ENCODE data around the gene GRB10.
"Not testable (repeated sequence)": the region's sequence is repeated elsewhere in the genome, so short reads cannot be mapped to it uniquely, and the experiment has no call there.

GRB10 gene

DNA sequence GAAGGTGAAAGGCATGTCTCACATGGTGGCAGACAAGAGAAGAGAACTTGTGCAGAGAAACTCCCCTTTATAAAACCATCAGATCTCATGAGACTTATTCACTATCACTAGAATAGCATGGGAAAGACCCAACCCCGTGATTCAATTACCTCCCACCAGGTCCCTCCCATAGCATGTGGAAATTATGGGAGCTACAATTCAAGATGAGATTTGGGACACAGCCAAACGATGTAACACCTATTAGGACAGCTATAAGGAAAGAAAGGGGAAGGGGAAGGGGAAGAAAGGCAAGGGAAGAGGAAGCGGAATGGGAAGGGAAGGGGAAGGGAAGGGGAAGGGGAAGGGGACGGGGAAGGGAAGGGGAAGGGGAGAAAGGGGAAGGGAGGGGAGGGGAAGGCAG lies 9.6 kb downstream of the GRB10 start:
- not testable (repeated sequence) for H3K18ac ChIP-seq (ENCODE audit: low read depth in 1 of 2, low read length in 2 of 2); H3K4me2 ChIP-seq (ENCODE audit: low read length, poor library complexity, severe bottlenecking); H3K4me3 ChIP-seq (ENCODE audit: insufficient read depth in 1 of 2, low read depth in 1 of 2, low read length in 2 of 2); H4K8ac ChIP-seq (ENCODE audit: low read length); H3K14ac ChIP-seq (ENCODE audit: low read length in 2 of 2); H3K27me3 ChIP-seq (ENCODE audit: control insufficient read depth in 1 of 2, insufficient read depth in 1 of 2, low read length in 2 of 2); H2AK5ac ChIP-seq (ENCODE audit: low read length, severe bottlenecking); H2BK15ac ChIP-seq (ENCODE audit: low read depth, poor library complexity, severe bottlenecking); H2BK5ac ChIP-seq (ENCODE audit: low read depth, low read length, poor library complexity, severe bottlenecking); H3K27ac ChIP-seq (ENCODE audit: low read length, poor library complexity, severe bottlenecking); H3K36me3 ChIP-seq (ENCODE audit: control insufficient read depth in 1 of 2, insufficient read depth in 2 of 2, low read depth in 1 of 2, low read length in 2 of 2); DNase-seq; H3K9ac ChIP-seq (ENCODE audit: low read length); H2BK12ac ChIP-seq (ENCODE audit: low read length in 2 of 2); H3K4ac ChIP-seq (ENCODE audit: low read depth in 1 of 2, low read length in 2 of 2); H4K91ac ChIP-seq (ENCODE audit: low read length); H2BK120ac ChIP-seq (ENCODE audit: low read depth, low read length); H3K23ac ChIP-seq (ENCODE audit: low read length in 2 of 2); H2AFZ ChIP-seq (ENCODE audit: low read depth, low read length); H3K9me3 ChIP-seq (ENCODE audit: control insufficient read depth, low read length)
- peaks cover 14% of the 10 kb centered on the region for H3K4me1 ChIP-seq (ENCODE audit: control insufficient read depth, insufficient read depth, low read depth, low read length)
- H3K79me1 ChIP-seq (replicated peaks; ENCODE audit: low read length, poor library complexity, severe bottlenecking) = peaks cover 39% of the 10 kb centered on the region
- 100% methylated on average over 2 of the region's 4 CpGs for WGBS

DNA sequence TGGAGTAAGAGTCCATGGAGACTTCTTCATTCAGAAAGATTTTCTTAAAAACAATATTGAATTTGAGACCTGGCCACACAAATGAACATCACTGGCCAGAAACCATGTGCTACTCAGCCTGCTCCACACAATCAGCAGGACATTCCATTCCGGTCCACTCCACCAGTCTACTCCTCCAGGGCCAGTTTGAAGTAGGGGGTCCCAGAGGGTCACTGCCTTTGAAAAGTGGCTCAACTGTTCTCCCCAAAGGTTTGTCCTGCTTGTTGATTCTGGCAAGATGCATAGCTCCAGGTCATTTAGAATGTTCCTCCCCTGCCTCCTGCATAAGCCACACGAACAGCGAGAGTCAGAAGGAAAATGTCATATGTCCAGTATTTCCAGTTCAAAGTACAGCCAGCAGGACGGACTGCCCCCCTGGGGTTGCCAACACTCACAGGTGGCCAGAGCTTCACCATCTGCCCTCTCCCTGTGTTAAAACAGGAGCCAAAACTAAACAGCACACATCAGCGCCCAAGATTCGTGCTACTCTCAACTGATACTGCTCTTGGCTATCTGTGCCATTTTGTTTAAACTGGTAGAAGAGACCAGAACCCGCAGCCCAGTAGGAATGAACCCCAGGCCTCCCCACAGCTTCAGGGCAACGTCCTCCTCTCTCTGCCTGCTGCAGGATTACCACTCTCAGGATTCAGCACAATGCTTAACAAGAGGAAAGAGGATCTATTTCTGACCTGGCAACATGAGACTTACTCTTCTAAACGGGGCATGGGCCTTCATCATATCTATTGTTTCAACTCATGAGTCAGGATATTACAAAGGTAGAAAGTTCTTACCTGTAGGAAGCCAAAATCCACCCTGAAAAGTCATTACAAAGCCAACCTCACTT lies 11.3 kb downstream of the GRB10 start:
- Histone ChIP-seq H3K18ac (ENCODE audit: low read depth in 1 of 2, low read length in 2 of 2) (no peak overlapping the region), H3K4me3 (ENCODE audit: insufficient read depth in 1 of 2, low read depth in 1 of 2, low read length in 2 of 2) (no peak overlapping the region), H3K4ac (ENCODE audit: low read depth in 1 of 2, low read length in 2 of 2) (no peak overlapping the region), H3K4me2 (ENCODE audit: low read length, poor library complexity, severe bottlenecking) (no peak overlapping the region), H2AFZ (ENCODE audit: low read depth, low read length) (no peak overlapping the region), H2AK5ac (ENCODE audit: low read length, severe bottlenecking) (no peak overlapping the region), H2BK12ac (ENCODE audit: low read length in 2 of 2) (no peak overlapping the region), H3K79me1 (replicated peaks; ENCODE audit: low read length, poor library complexity, severe bottlenecking) (peaks cover 48% of the 10 kb centered on the region), H3K36me3 (ENCODE audit: control insufficient read depth in 1 of 2, insufficient read depth in 2 of 2, low read depth in 1 of 2, low read length in 2 of 2) (peaks cover 4 to 11% of the 10 kb centered on the region in 2 experiments), H2BK15ac (ENCODE audit: low read depth, poor library complexity, severe bottlenecking) (no peak overlapping the region), H4K8ac (ENCODE audit: low read length) (no peak overlapping the region), H2BK120ac (ENCODE audit: low read depth, low read length) (no peak overlapping the region), H3K9me3 (ENCODE audit: control insufficient read depth, low read length) (no peaks in the 10 kb centered on the region), H4K91ac (ENCODE audit: low read length) (no peak overlapping the region), H3K9ac (ENCODE audit: low read length) (no peak overlapping the region), H3K27me3 (ENCODE audit: control insufficient read depth in 1 of 2, insufficient read depth in 1 of 2, low read length in 2 of 2) (no peaks in the 10 kb centered on the region), H3K23ac (ENCODE audit: low read length in 2 of 2) (no peak overlapping the region), H2BK5ac (ENCODE audit: low read depth, low read length, poor library complexity, severe bottlenecking) (no peak overlapping the region), H3K4me1 (ENCODE audit: control insufficient read depth, insufficient read depth, low read depth, low read length) (peaks cover 23% of the 10 kb centered on the region), H3K27ac (ENCODE audit: low read length, poor library complexity, severe bottlenecking) (no peak overlapping the region), H3K14ac (ENCODE audit: low read length in 2 of 2) (no peak overlapping the region)
- DNase-seq = no peak
- WGBS = 94% methylated on average over 9 of the region's 9 CpGs

DNA sequence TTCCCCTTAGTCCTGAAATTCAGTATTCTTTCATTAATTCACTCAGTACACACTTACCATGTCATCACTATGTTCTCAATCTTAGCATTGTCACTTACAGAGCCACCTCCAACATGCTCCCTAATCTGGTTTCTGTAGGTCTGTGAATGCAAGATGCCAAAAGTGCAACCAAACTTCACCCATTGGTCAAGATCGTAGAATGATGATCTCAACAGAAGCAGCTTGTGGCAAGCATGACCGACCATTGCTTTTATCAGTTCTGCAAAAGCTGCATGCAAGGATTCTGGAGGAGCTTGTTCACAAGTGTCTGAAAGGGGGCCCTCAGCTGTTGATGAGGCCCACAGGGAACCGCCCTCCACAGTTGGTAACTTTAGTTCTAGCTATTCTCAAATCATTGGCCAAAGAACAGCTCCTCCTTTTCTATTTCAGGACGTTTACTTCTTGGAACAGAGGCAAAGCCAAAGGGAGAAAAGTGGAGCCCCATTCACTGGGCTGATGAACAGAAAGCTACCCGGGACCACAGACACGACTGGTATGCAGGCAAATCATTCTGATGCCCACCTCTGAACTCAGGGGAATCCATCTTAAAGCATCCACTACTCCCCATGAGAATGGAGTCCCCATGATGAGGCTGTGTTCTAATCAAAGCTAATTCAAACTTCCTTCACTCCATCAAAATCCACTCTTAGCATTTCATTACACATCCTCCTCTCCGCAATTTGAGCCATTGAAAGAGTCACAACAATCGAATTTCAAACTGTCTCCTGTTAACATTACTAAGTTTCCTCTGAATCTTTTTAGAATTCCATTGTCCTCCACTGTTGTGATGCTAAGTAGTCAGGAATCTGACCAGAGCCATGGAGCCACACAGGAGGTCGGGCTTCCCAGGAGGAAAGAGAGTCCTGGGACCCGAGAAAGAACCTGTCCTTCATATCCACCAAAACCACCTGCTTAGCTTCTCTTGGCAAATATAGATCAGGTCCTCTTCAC lies 13.9 kb downstream of the GRB10 start:
- peaks cover 4 to 7% of the 10 kb centered on the region in 2 experiments for H3K36me3 ChIP-seq (ENCODE audit: control insufficient read depth in 1 of 2, insufficient read depth in 2 of 2, low read depth in 1 of 2, low read length in 2 of 2)
- H3K4me2 ChIP-seq (ENCODE audit: low read length, poor library complexity, severe bottlenecking) = no peak overlapping the region
- H4K91ac ChIP-seq (ENCODE audit: low read length) = no peak overlapping the region
- H3K9ac ChIP-seq (ENCODE audit: low read length) = no peak overlapping the region
- H3K9me3 ChIP-seq (ENCODE audit: control insufficient read depth, low read length) = no peaks in the 10 kb centered on the region
- H3K27me3 ChIP-seq (ENCODE audit: control insufficient read depth in 1 of 2, insufficient read depth in 1 of 2, low read length in 2 of 2) = no peaks in the 10 kb centered on the region
- H3K23ac ChIP-seq (ENCODE audit: low read length in 2 of 2) = no peak overlapping the region
- H4K8ac ChIP-seq (ENCODE audit: low read length) = no peak overlapping the region
- peaks cover 17% of the 10 kb centered on the region for H3K4me1 ChIP-seq (ENCODE audit: control insufficient read depth, insufficient read depth, low read depth, low read length)
- H3K79me1 ChIP-seq (replicated peaks; ENCODE audit: low read length, poor library complexity, severe bottlenecking) = peaks cover 40% of the 10 kb centered on the region
- no peak overlapping the region for H3K4me3 ChIP-seq (ENCODE audit: insufficient read depth in 1 of 2, low read depth in 1 of 2, low read length in 2 of 2)
- no peak overlapping the region for H2AK5ac ChIP-seq (ENCODE audit: low read length, severe bottlenecking)
- no peak overlapping the region for H3K18ac ChIP-seq (ENCODE audit: low read depth in 1 of 2, low read length in 2 of 2)
- 81% methylated on average over 10 of the region's 10 CpGs for WGBS
- H3K27ac ChIP-seq (ENCODE audit: low read length, poor library complexity, severe bottlenecking) = no peak overlapping the region
- no peak overlapping the region for H2BK5ac ChIP-seq (ENCODE audit: low read depth, low read length, poor library complexity, severe bottlenecking)
- no peak overlapping the region for H2BK120ac ChIP-seq (ENCODE audit: low read depth, low read length)
- no peak overlapping the region for H2BK15ac ChIP-seq (ENCODE audit: low read depth, poor library complexity, severe bottlenecking)
- no peak overlapping the region for H2AFZ ChIP-seq (ENCODE audit: low read depth, low read length)
- no peak for DNase-seq
- no peak overlapping the region for H3K4ac ChIP-seq (ENCODE audit: low read depth in 1 of 2, low read length in 2 of 2)
- H2BK12ac ChIP-seq (ENCODE audit: low read length in 2 of 2) = no peak overlapping the region
- no peak overlapping the region for H3K14ac ChIP-seq (ENCODE audit: low read length in 2 of 2)

DNA sequence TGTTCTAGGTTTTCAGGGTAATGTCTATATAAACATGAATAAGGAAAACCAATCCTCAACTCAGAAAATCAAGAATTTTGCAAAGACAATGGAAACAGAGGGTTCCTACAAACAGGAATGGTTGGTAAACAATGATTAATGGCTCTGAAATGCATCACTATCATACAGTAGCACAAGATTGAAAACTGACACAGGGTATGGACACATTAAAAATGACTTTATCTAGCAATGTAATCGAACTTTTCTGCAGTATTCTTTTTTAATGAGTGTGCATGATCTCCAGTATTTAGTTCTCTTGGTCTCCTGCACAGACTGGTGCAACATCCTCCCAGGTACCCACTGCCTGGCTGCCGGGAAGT lies 15.9 kb downstream of the GRB10 start:
- Histone ChIP-seq H3K23ac (ENCODE audit: low read length in 2 of 2) (no peak overlapping the region), H3K4me2 (ENCODE audit: low read length, poor library complexity, severe bottlenecking) (no peak overlapping the region), H3K14ac (ENCODE audit: low read length in 2 of 2) (no peak overlapping the region), H2BK15ac (ENCODE audit: low read depth, poor library complexity, severe bottlenecking) (no peak overlapping the region), H3K18ac (ENCODE audit: low read depth in 1 of 2, low read length in 2 of 2) (no peak overlapping the region), H3K36me3 (ENCODE audit: control insufficient read depth in 1 of 2, insufficient read depth in 2 of 2, low read depth in 1 of 2, low read length in 2 of 2) (peaks cover 4 to 7% of the 10 kb centered on the region in 2 experiments), H2AFZ (ENCODE audit: low read depth, low read length) (no peak overlapping the region), H3K27me3 (ENCODE audit: control insufficient read depth in 1 of 2, insufficient read depth in 1 of 2, low read length in 2 of 2) (no peaks in the 10 kb centered on the region), H3K9me3 (ENCODE audit: control insufficient read depth, low read length) (no peaks in the 10 kb centered on the region), H3K4ac (ENCODE audit: low read depth in 1 of 2, low read length in 2 of 2) (no peak overlapping the region), H3K27ac (ENCODE audit: low read length, poor library complexity, severe bottlenecking) (no peak overlapping the region), H2AK5ac (ENCODE audit: low read length, severe bottlenecking) (no peak overlapping the region), H2BK120ac (ENCODE audit: low read depth, low read length) (no peak overlapping the region), H3K4me1 (ENCODE audit: control insufficient read depth, insufficient read depth, low read depth, low read length) (peaks cover 17% of the 10 kb centered on the region), H3K4me3 (ENCODE audit: insufficient read depth in 1 of 2, low read depth in 1 of 2, low read length in 2 of 2) (no peak overlapping the region), H4K8ac (ENCODE audit: low read length) (no peak overlapping the region), H3K79me1 (replicated peaks; ENCODE audit: low read length, poor library complexity, severe bottlenecking) (peaks cover 40% of the 10 kb centered on the region), H3K9ac (ENCODE audit: low read length) (no peak overlapping the region), H2BK12ac (ENCODE audit: low read length in 2 of 2) (no peak overlapping the region), H2BK5ac (ENCODE audit: low read depth, low read length, poor library complexity, severe bottlenecking) (no peak overlapping the region), H4K91ac (ENCODE audit: low read length) (no peak overlapping the region)
- no peak for DNase-seq
- 100% methylated on average over 1 of the region's 2 CpGs for WGBS

Data from mesenchymal stem cell (in vitro differentiated cells and primary cell).